ENCODE results near the gene GPC6. TPM values are rescaled to one million over a fixed set of nuclear protein-coding genes. Genes with fewer than 3 reads are reported as not detected.
A peak's percentile ranks its signal among the peaks of the same experiment; 100 is the strongest.

The GPC6 gene
- total RNA-seq, 1 donor = 77.8 TPM

- H3K36me3 ChIP-seq (ENCODE audit: insufficient read depth, low read length) = no peaks in the 10 kb centered on the region
- DNase-seq (ENCODE audit: insufficient read length, low spot score, missing footprints) = no peak
- H3K4me3 ChIP-seq (ENCODE audit: insufficient read depth, low read length) = no peak overlapping the region
- H3K4me2 ChIP-seq (ENCODE audit: insufficient read depth, low read length) = no peak overlapping the region
- no peaks in the 10 kb centered on the region for H3K79me2 ChIP-seq (ENCODE audit: insufficient read depth, low read length)
- peaks cover 3% of the 10 kb centered on the region for H3K4me1 ChIP-seq (ENCODE audit: insufficient read depth, low read length)
- H3K27me3 ChIP-seq (ENCODE audit: insufficient read depth, low read length) = no peaks in the 10 kb centered on the region
- no peak overlapping the region for H2AFZ ChIP-seq (ENCODE audit: low read length)
- no peak overlapping the region for H3K27ac ChIP-seq (ENCODE audit: low read depth, low read length)
- TF ChIP-seq CTCF (IDR thresholded peaks at IDR 0.05; ENCODE audit: extremely low read depth, low read depth, low read length) = no peak
- no peaks in the 10 kb centered on the region for H3K9me3 ChIP-seq (ENCODE audit: low read depth, low read length)
- H4K20me1 ChIP-seq (ENCODE audit: insufficient read depth, low read length) = no peaks in the 10 kb centered on the region
Measured at GRCh38 chr13:93218583-93218982, 8.0 kb upstream of the GPC6 start.

GRCh38 chr13:93220073-93220472 lies 6.5 kb upstream of the GPC6 start:
- peak; percentile 15 for DNase-seq (ENCODE audit: insufficient read length, low spot score, missing footprints)
- H3K4me1 ChIP-seq (ENCODE audit: insufficient read depth, low read length) = peaks cover 11% of the 10 kb centered on the region
- H3K79me2 ChIP-seq (ENCODE audit: insufficient read depth, low read length) = no peaks in the 10 kb centered on the region
- H3K36me3 ChIP-seq (ENCODE audit: insufficient read depth, low read length) = no peaks in the 10 kb centered on the region
- H3K9me3 ChIP-seq (ENCODE audit: low read depth, low read length) = no peaks in the 10 kb centered on the region
- H3K27me3 ChIP-seq (ENCODE audit: insufficient read depth, low read length) = no peaks in the 10 kb centered on the region
- H3K27ac ChIP-seq (ENCODE audit: low read depth, low read length) = no peak overlapping the region
- H3K4me2 ChIP-seq (ENCODE audit: insufficient read depth, low read length) = no peak overlapping the region
- no peak overlapping the region for H3K4me3 ChIP-seq (ENCODE audit: insufficient read depth, low read length)
- TF ChIP-seq CTCF (IDR thresholded peaks at IDR 0.05; ENCODE audit: extremely low read depth, low read depth, low read length) = no peak
- no peak overlapping the region for H2AFZ ChIP-seq (ENCODE audit: low read length)
- no peaks in the 10 kb centered on the region for H4K20me1 ChIP-seq (ENCODE audit: insufficient read depth, low read length)

GRCh38 chr13:93222976-93223375 lies 3.6 kb upstream of the GPC6 start:
- DNase-seq (ENCODE audit: insufficient read length, low spot score, missing footprints) = peak; percentile 22
- Histone ChIP-seq H4K20me1 (ENCODE audit: insufficient read depth, low read length) (no peaks in the 10 kb centered on the region), H3K36me3 (ENCODE audit: insufficient read depth, low read length) (no peaks in the 10 kb centered on the region), H3K4me1 (ENCODE audit: insufficient read depth, low read length) (peaks cover 16% of the 10 kb centered on the region), H3K4me2 (ENCODE audit: insufficient read depth, low read length) (no peak overlapping the region), H3K9me3 (ENCODE audit: low read depth, low read length) (no peaks in the 10 kb centered on the region), H2AFZ (ENCODE audit: low read length) (no peak overlapping the region), H3K4me3 (ENCODE audit: insufficient read depth, low read length) (no peak overlapping the region), H3K79me2 (ENCODE audit: insufficient read depth, low read length) (no peaks in the 10 kb centered on the region), H3K27me3 (ENCODE audit: insufficient read depth, low read length) (no peaks in the 10 kb centered on the region), H3K27ac (ENCODE audit: low read depth, low read length) (no peak overlapping the region)
- no peak for TF ChIP-seq CTCF (IDR thresholded peaks at IDR 0.05; ENCODE audit: extremely low read depth, low read depth, low read length)

GRCh38 chr13:93224535-93224934 lies 2.1 kb upstream of the GPC6 start:
- DNase-seq (ENCODE audit: insufficient read length, low spot score, missing footprints) = peak; percentile 87
- no peaks in the 10 kb centered on the region for H3K9me3 ChIP-seq (ENCODE audit: low read depth, low read length)
- no peak overlapping the region for H3K27ac ChIP-seq (ENCODE audit: low read depth, low read length)
- H4K20me1 ChIP-seq (ENCODE audit: insufficient read depth, low read length) = no peaks in the 10 kb centered on the region
- H3K79me2 ChIP-seq (ENCODE audit: insufficient read depth, low read length) = peaks cover 14% of the 10 kb centered on the region
- TF ChIP-seq CTCF (IDR thresholded peaks at IDR 0.05; ENCODE audit: extremely low read depth, low read depth, low read length) = no peak
- H2AFZ ChIP-seq (ENCODE audit: low read length) = no peak overlapping the region
- no peak overlapping the region for H3K4me3 ChIP-seq (ENCODE audit: insufficient read depth, low read length)
- no peaks in the 10 kb centered on the region for H3K27me3 ChIP-seq (ENCODE audit: insufficient read depth, low read length)
- no peak overlapping the region for H3K4me2 ChIP-seq (ENCODE audit: insufficient read depth, low read length)
- H3K36me3 ChIP-seq (ENCODE audit: insufficient read depth, low read length) = no peaks in the 10 kb centered on the region
- peaks cover 19% of the 10 kb centered on the region for H3K4me1 ChIP-seq (ENCODE audit: insufficient read depth, low read length)

All from osteoblast (primary cell).